Fibroblast of the conjunctiva (primary cell): ENCODE measurements around the gene ACACB.

Experiments
- DNase-seq: peaks from one replicate; pipeline ENCODE4 v3.0.0-alpha.2; 2010; ENCODE audit warnings: low read depth

The ACACB gene

DNA sequence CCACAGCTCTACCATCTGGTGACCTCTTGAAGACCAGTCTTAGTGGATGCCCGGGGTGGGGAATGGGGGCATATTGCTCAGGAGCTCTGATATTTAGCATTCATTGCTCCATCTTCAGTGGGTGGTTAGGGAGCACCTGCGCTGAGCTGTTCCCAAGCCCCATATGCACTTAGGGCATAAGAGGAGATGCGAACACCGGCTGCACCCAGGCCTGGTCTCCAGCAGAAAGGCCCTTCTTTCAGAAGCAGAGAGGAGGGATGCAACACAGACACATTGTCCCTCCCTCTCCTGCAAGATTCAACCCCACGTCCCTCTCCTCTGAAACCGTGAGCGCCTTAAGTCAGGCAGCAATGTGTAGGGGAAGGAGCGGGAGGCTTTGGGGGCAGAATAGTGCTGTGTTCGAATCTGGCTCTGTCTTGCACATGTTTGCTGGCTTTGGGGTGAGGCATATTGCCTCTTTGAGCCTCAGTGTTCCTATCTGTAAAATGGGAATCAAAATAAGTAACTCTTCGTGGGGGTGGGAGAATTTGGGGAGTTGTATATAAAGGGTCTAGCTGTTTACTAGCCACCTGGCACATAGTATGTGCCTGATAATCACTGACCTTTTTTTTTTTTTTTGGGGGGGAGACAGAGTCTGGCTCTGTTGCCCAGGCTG, 105.0 kb downstream of the ACACB start:
- DNase-seq: no peak

DNA sequence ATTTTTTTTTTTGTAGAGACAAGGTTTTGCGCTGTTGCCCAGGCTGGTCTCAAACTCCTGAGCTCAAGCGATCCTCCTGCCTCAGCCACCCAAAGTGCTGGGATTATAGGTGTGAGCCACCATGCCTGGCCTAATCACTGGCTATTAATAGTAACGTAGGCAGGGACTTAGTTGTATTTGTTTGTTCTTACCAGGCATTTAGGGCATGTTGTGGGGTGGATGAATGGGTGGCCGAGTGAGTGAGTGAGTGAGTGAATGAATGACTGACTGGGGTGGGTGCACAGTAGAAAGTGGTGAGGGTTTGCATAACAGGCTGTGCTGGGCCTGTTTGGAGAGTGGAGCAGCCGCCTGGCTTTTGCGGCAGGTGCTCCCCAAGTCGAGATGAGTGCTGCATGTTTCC, 105.7 kb downstream of the ACACB start:
- DNase-seq: no peak

DNA sequence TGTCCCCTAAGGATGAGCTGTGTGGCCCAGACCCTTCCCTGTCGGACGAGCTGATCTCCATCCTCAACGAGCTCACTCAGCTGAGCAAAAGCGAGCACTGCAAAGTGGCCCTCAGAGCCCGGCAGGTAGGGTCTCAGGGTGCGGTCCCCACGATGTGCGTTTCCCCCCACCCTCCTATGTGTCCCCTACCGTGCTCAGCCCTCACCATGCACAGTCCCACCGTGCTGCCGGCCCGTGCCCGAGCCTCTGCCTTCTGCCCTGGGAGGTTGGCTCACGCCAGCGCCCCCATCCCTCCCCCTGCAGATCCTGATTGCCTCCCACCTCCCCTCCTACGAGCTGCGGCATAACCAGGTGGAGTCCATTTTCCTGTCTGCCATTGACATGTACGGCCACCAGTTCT, 106.1 kb downstream of the ACACB start:
- DNase-seq: no peak

DNA sequence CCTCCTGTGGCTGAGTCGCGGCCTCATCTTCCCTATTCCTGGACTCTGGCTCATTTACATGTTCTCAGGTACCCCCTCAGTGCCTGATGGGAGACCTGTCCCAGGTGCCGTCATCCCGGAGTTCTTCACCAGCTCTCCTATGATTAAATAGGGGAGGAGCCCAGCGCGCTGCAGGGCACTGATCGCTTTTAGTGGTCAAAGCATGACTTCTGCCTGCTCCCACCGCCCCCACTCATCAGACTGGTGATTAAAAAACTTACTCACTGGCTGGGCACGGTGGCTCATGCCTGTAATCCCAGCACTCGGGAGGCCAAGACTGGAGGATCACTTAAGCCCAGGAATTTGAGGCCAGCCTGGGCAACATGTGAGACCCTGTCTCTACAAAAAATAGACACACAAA, 106.8 kb downstream of the ACACB start:
- DNase-seq: no peak

DNA sequence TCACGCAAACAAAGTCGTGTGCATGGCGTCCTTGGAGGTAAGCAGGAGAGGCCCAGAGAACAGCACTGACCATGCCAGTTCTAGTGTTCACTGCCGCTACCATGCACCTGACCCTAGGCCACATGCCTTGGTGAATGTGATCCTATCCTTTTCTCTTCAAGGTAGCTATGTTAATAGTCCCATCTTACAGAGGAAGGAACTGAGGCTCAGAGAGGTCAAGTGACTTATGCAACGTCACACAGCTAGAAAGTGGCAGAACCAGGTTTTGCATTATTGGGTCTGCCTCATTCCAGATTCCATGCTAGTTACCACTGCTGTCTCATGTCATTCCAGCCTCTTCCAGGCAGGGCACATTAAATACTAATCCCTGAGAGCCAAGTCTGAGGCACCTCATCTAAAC, 107.5 kb downstream of the ACACB start:
- DNase-seq: no peak

DNA sequence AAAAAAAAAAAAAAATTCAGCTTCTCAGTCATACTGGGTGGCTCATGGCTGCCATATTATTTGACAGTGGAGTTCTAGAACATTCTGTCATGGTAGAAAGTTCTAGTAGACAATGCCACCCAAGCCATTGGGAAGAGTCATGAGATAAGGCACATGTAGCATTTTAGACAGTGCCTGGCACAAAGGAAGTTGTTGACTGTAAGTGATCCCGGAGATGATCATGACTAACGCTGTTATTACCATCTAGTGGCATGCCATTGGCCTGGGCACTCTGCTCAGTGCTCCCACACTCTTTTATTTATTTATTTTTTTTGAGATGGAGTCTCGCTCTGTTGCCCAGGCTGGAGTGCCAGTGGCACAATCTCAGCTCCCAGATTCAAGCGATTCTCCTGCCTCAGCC, 112.3 kb downstream of the ACACB start:
- no peak for DNase-seq

DNA sequence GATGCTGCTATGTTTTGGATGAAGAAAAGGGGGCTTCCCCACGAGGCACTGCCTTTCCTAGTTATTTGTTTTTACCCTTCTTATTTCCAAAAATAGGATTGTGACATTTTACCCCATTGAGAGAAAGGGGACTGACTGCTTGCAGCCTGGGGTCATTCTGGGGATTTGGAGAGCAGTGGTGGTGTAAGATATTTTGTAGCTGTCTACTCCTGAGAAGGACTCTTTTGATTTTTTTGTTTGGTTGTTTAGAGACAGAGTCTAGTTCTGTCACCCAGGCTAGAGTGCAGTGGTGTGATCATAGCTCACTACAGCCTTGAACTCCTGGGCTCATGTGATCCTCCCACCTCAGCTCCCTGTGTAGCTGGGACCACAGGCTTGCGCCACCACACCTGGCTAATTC, 113.8 kb downstream of the ACACB start:
- DNase-seq: no peak

DNA sequence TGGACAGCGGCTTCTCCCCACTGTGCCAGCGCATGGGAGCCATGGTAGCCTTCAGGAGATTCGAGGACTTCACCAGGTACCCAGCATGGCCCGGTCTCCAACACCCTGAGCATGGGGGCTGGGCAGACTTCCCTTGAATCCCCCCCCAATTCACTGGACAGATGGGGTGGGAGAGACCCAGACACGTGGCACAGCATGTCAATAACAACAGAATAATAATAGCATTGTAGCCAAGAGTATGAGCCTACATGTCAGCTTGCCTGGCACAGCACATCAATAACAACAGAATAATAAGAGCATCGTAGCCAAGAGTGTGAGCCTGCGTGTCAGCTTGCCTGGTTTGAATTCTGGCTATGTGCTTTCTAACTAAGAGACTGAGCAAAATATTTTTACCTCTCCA, 116.3 kb downstream of the ACACB start:
- no peak for DNase-seq

DNA sequence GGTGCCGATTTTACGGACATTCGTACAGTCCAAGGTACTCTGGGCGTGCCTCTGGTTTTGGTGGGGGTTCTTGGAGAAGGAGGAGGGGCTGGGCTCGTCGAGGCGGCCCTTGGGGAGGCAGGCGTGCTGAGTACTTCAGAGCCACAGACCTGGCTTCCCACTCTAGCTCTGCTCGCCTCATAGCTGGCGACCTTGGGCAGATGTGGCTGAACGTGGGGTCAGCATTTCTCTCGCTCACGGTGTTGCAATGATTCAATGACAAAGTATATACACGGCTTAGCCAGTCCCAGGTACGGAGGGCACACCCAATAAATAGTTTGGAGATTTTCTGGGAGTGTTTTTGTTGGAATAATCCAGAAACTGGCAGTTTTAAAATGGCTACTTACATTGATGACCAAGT, 117.6 kb downstream of the ACACB start:
- no peak for DNase-seq

DNA sequence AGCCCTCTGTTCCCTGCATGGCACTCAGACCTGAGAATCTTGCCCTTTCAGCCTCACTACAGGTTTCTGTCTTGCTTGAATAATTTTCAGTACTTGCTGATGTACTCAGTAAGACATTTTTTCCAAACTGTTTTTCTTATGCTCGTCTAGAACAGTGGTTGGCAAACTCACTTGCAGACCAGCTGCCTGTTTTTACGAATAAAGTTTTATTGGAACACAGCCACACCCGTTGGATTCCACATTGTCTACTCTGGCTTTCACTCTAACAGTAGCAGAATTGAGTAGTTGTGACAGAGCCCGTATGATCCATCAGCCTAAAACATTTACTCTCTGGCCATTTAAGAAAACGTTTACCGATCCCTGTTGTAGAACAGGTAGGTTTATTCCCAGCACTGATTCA, 119.9 kb downstream of the ACACB start:
- no peak for DNase-seq

DNA sequence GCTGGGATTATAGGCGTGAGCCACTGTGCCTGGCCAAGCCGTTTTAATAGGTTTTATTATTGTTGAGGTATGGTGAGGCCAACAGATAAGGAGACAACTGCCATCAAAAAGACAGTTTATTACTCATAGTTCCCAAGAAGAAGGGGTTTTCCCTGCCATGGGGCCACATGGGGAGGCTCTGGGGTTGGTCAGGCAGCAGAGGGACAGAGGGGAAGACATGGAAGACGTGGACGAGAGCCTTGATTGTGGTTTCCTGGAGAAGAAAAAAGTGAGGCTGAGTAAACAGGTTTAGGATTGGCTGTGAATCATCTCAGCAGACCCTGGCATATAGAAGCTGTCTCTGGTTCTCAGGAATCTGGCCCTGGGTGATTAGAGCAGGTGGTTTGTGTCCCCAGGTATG, 122.8 kb downstream of the ACACB start:
- DNase-seq: no peak

DNA sequence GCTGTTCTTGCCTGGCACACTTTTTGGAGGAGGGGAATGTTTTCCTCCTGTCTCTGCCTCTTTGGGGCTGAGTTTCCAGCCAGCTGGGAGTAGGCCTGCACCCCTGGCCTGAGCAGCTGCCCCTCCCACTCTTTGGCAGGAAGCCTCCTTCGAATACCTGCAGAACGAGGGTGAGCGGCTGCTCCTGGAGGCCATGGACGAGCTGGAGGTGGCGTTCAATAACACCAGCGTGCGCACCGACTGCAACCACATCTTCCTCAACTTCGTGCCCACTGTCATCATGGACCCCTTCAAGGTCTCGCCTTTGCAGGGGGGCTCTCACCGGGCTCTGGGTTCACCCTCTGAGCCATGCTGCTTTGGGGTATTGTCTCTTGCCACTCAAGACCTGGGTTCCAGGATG, 123.3 kb downstream of the ACACB start:
- DNase-seq: no peak

DNA sequence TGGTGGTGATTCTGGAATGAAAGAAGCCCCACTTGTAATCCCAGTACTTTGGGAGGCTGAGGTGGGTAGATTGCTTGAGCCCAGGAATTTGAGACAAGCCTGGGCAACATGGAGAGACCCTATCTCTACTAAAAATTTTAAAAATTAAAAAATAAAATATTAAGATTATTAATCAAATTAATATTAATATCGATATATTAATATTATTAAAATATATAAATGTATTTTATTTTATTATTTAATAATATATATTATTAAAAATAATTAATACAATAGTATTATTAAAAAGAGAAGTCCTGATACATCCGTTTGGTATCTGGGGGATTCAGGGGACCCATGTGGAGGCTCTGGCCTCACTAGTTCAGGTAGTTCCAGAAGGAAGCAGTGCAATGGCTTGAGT, 124.0 kb downstream of the ACACB start:
- no peak for DNase-seq

DNA sequence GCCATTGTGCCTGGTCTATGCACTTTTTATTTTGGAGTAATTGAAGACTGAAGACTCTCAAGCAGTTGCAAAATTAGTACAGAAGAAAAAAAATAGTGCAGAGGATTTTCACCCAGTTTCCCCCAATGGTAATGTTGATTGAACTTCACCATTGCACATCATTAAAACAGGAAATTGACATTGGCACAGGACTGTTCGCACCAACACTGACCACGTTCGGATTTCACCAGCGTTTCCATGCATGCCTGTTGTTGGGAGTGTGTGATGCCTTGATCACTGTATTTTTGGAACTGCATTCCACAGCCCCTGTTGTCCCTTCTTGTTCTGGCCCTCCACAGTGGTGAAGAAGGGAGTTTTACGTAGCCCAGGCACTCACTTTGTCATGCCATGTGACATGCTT, 125.5 kb downstream of the ACACB start:
- DNase-seq: no peak

DNA sequence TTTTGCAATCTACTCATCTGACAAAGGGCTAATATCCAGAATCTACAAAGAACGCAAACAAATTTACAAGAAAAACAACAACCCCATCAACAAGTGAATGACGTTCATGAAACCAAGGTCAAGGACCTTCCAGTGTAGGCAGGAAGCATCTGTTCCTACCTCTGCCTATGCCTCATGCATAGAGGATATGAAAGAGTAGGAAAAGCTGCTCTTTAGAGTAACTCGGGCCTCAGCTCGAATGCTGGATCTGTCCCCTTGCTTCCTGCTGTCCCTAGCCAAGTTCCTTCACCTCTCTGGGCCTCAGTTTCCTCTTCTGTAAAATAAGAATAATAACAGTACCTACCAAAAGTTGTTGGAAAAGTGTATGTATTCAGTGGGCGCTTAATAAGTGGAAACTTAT, 127.7 kb downstream of the ACACB start:
- DNase-seq: no peak

DNA sequence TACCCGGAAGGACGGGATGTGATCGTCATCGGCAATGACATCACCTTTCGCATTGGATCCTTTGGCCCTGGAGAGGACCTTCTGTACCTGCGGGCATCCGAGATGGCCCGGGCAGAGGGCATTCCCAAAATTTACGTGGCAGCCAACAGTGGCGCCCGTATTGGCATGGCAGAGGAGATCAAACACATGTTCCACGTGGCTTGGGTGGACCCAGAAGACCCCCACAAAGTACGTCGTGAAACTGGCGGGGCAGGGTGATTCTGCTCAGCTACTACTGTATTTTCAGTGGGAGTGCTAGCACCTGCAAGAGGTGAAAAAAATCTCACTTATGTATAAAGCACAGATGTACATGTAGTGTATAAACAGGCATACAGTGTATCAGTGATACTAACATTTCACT, 129.8 kb downstream of the ACACB start:
- DNase-seq: no peak

DNA sequence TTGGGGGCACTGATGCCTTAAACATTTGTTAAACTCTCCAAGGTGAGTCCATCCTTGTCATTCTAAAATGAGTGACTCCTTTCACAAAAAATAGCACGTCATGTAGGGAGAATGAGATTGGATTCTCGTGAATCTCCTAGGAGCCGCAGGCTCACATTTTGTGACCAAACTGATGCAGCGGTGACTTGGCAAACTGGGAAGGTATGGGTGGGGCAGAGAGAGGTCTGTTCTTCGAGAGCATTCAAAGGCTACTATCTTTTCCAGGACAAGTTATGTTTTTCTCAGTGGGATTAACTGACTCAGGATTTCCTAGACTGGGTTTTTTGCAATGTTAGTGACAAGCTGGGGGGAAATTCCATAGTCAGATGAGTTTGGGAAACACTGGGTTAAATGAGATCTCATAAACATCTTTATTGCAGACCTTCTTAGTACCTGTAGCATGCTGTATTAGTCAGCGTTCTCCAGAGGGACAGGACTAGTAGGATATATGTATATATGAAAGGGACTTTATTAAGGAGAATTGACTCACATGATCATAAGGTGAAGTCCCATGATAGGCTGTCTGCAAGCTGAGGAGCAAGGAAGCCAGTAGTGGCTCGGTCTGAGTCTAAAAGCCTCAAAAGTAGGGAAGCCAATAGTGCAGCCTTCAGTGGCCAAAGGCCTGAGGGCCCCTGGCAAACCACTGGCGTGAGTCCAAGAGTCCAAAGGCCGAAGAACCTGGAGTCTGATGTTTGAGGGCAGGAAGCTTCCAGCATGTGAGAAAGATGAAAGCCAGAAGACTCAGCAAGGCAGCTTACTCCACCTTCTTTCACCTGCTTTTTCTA, 131.7 kb downstream of the ACACB start:
- no peak for DNase-seq

DNA sequence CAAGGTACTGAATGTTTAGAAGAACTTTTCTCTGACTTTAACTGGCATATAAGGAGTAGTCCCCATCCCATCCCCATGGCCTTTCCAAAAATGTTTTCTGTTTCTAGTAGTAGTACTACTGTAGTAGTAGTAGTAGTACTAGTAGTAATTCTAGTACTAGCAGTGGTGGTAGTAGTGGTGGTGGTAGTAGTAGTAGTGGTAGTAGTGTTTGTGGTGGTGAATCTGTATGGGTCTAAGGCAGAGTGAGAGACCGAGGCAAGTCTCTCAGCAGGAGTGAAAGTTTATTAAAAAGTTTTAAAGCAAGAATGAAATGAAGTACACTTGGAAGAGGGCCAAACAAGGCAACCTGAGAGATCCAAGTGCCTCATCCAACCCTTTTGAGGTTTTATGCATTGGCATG, 134.1 kb downstream of the ACACB start:
- DNase-seq: no peak

DNA sequence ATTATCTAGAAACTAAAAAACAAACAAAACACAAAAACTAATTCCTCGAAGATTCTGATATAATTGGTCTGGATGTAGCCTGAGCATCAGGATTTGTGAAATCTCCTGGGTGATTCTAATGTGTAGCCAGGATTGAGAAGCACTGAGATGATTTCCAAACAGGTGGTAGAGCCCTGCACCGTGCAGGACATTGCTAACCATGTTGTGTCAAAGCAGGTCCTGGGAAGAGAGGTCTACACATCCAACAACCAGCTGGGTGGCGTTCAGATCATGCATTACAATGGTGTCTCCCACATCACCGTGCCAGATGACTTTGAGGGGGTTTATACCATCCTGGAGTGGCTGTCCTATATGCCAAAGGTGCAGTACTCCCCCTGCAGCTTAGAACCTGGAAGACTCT, 136.4 kb downstream of the ACACB start:
- DNase-seq: no peak

DNA sequence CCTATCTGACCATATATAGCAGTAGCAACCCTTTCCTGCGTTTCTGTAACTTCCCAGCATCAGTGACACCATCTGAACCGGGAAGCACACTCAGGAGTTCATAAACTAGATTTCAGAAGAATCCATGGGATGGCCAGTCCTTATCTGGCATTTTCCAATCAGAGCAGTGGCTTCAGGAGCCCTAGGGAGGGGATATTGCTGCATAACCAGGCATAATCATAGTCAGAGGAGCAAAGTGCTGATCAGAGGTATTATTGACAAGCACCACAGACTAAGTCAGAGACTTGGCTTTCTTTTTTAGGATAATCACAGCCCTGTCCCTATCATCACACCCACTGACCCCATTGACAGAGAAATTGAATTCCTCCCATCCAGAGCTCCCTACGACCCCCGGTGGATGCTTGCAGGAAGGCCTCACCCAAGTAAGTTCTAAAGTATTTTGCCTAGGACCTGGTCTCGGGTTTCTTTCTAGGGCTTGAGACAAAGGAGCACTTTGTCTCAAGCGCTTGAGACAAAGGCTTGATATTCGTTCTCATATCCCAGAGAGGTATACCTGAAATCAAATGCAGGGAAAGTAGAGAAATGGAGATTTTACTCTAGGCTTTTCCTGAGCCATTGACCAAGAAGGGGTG, 137.6 kb downstream of the ACACB start:
- no peak for DNase-seq

DNA sequence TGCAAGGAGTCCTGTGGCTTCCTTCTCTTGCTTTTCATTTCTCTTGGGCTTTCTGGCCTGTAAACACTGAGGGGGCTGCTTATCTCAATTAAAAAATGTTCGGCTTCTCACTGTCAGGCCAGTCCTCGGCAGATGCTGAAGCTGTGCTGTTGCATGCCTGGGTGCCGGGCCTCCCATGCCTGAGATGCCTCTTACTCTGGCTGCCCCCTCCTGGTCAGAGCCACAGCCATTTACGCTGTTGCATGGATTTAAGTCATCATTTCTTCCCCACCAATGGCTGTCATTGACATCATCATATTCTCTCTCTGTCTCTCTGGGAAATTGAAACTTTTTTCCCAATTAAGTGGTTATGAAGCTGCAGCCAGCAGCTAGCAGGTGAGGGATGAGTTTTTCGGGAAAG, 139.0 kb downstream of the ACACB start:
- no peak for DNase-seq

DNA sequence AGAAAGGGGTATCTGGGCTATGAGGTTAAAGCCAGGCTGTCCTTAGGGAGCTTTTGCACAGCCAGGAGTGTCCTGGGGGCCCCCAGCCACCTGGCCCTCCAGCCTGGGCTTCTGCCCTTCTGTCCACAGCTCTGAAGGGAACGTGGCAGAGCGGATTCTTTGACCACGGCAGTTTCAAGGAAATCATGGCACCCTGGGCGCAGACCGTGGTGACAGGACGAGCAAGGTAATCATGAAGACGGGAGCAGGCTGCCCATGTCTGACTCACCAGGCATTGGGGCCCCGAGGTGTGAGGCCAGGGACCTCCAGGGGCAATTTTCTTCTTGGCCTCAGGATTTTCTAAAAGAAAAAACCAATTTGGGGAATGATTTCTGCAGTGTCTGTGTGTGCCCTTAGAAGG, 139.6 kb downstream of the ACACB start:
- DNase-seq: no peak

DNA sequence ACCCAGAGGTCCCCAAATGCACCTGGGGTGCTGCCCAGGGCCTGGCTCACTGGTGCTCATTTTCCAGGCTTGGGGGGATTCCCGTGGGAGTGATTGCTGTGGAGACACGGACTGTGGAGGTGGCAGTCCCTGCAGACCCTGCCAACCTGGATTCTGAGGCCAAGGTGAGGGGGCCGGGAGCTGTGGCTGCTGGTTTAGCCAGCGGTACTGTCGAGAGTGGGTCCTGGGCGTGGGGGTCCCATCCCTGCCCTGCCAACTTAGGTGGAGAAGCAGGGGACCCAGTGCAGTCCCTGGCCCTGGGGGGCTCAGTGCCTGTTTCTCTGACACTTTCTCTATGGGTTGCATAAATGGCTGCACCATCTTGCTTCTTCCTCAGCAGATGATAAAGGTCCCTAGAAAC, 141.8 kb downstream of the ACACB start:
- DNase-seq: no peak
